Measurements from ENCODE around the gene WDPCP. TPM values are rescaled to one million over a fixed set of nuclear protein-coding genes. Genes with fewer than 3 reads are reported as not detected.

Gene WDPCP
- total RNA-seq, 1 donor from 2014 or later: 5.7 TPM

GRCh38 chr2:63270717-63271116, 317.6 kb downstream of the WDPCP start:
- H3K36me3 Mint-ChIP-seq (ENCODE audit: low read depth, unreplicated experiment): peaks cover 4% of the 10 kb centered on the region
- TF ChIP-seq CTCF (IDR thresholded peaks at IDR 0.05; ENCODE audit: unreplicated experiment): no peak
- peaks cover 5% of the 10 kb centered on the region for H3K9me3 Mint-ChIP-seq (ENCODE audit: unreplicated experiment)
- H3K4me1 Mint-ChIP-seq (ENCODE audit: unreplicated experiment): no peaks in the 10 kb centered on the region
- peaks cover 2% of the 10 kb centered on the region for H3K27me3 Mint-ChIP-seq (ENCODE audit: unreplicated experiment)
- H3K4me3 Mint-ChIP-seq (ENCODE audit: unreplicated experiment): no peak overlapping the region
- no peak for DNase-seq (ENCODE audit: low spot score)
- no peak overlapping the region for H3K27ac Mint-ChIP-seq (ENCODE audit: unreplicated experiment)

GRCh38 chr2:63268946-63269345, 319.3 kb downstream of the WDPCP start:
- peaks cover 4% of the 10 kb centered on the region for H3K36me3 Mint-ChIP-seq (ENCODE audit: low read depth, unreplicated experiment)
- H3K4me1 Mint-ChIP-seq (ENCODE audit: unreplicated experiment): no peaks in the 10 kb centered on the region
- peaks cover 4% of the 10 kb centered on the region for H3K9me3 Mint-ChIP-seq (ENCODE audit: unreplicated experiment)
- no peak overlapping the region for H3K4me3 Mint-ChIP-seq (ENCODE audit: unreplicated experiment)
- no peak for TF ChIP-seq CTCF (IDR thresholded peaks at IDR 0.05; ENCODE audit: unreplicated experiment)
- H3K27me3 Mint-ChIP-seq (ENCODE audit: unreplicated experiment): no peaks in the 10 kb centered on the region
- H3K27ac Mint-ChIP-seq (ENCODE audit: unreplicated experiment): no peak overlapping the region
- DNase-seq (ENCODE audit: low spot score): no peak

DNA sequence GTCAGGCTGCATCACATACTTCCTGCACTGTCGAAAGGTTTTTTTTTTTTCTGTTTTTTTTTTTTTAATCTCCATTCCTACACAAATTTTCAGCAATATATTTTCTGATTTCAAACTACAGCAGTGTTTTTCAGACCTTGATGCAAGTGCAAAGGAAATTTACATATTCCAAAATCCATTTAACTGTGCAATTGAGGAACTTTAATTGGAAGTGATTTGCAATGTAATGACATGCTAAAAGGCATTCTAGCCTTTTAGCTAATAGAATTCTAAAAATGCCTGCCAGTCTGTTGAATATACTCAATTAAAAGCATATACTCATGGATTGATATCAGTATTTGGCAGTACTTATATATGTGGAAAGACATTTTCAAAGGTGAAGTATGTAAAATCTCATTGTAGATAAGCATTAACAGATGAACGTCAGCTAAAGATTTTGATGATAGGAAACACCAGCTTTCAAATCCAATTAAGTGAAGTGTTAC, 327.1 kb downstream of the WDPCP start:
- no peak for DNase-seq (ENCODE audit: low spot score)
- H3K4me3 Mint-ChIP-seq (ENCODE audit: unreplicated experiment): no peak overlapping the region
- H3K27ac Mint-ChIP-seq (ENCODE audit: unreplicated experiment): no peak overlapping the region
- no peak for TF ChIP-seq CTCF (IDR thresholded peaks at IDR 0.05; ENCODE audit: unreplicated experiment)
- H3K9me3 Mint-ChIP-seq (ENCODE audit: unreplicated experiment): no peaks in the 10 kb centered on the region
- no peaks in the 10 kb centered on the region for H3K27me3 Mint-ChIP-seq (ENCODE audit: unreplicated experiment)
- H3K4me1 Mint-ChIP-seq (ENCODE audit: unreplicated experiment): no peaks in the 10 kb centered on the region
- no peaks in the 10 kb centered on the region for H3K36me3 Mint-ChIP-seq (ENCODE audit: low read depth, unreplicated experiment)

GRCh38 chr2:63257473-63257872, 330.8 kb downstream of the WDPCP start:
- Mint-ChIP-seq H3K36me3 (ENCODE audit: low read depth, unreplicated experiment) (no peaks in the 10 kb centered on the region), H3K9me3 (ENCODE audit: unreplicated experiment) (no peaks in the 10 kb centered on the region), H3K4me3 (ENCODE audit: unreplicated experiment) (no peak overlapping the region), H3K27me3 (ENCODE audit: unreplicated experiment) (no peaks in the 10 kb centered on the region), H3K4me1 (ENCODE audit: unreplicated experiment) (no peaks in the 10 kb centered on the region), H3K27ac (ENCODE audit: unreplicated experiment) (no peak overlapping the region)
- no peak for TF ChIP-seq CTCF (IDR thresholded peaks at IDR 0.05; ENCODE audit: unreplicated experiment)
- DNase-seq (ENCODE audit: low spot score): no peak

- no peak for TF ChIP-seq CTCF (IDR thresholded peaks at IDR 0.05; ENCODE audit: unreplicated experiment)
- DNase-seq (ENCODE audit: low spot score): no peak
- Mint-ChIP-seq H3K4me3 (ENCODE audit: unreplicated experiment) (no peak overlapping the region), H3K36me3 (ENCODE audit: low read depth, unreplicated experiment) (no peaks in the 10 kb centered on the region), H3K9me3 (ENCODE audit: unreplicated experiment) (no peaks in the 10 kb centered on the region), H3K27me3 (ENCODE audit: unreplicated experiment) (no peaks in the 10 kb centered on the region), H3K27ac (ENCODE audit: unreplicated experiment) (no peak overlapping the region), H3K4me1 (ENCODE audit: unreplicated experiment) (no peaks in the 10 kb centered on the region)
Measured at GRCh38 chr2:63249161-63249560, 339.1 kb downstream of the WDPCP start.

All from endothelial cell (in vitro differentiated cells).